Vagina (tissue), 2 donors: ENCODE data around the gene HPD. TPM values are rescaled to one million over a fixed set of nuclear protein-coding genes. Genes with fewer than 3 reads are reported as not detected.

Source experiments
- DNase-seq, 2 donors: peaks; one replicate each; pipeline ENCODE4 v3.0.0-alpha.2; 2017; ENCODE audit errors: extremely low spot score in 2 of 2
- H3K27ac ChIP-seq: fragments of 200-600 bp; sonication (generic); one replicate; pipeline ENCODE4 v1.5.1; 2019
- H3K27me3 ChIP-seq: fragments of 200-600 bp; sonication (generic); one replicate; pipeline ENCODE4 v1.5.1; 2019
- H3K36me3 ChIP-seq, 2 donors: fragments of 200-600 bp; sonication (generic); one replicate each; pipeline ENCODE4 v1.5.1; 2017 to 2019
- H3K4me1 ChIP-seq: fragments of 200-600 bp; sonication (generic); one replicate; pipeline ENCODE4 v1.5.1; 2019
- H3K4me3 ChIP-seq, 2 donors: fragments of 200-600 bp; sonication (generic); 1 replicate in 1 of 2; 2 replicates in 1 of 2; pipeline ENCODE4 v1.5.1; 2016 to 2019
- H3K9me3 ChIP-seq: fragments of 200-600 bp; sonication (generic); one replicate; pipeline ENCODE4 v1.5.1; 2019
- POLR2A ChIP-seq, 2 donors: fragments of 450-650 bp; IDR thresholded peaks; one replicate each; pipeline ENCODE4 v1.6.1; 2017; ENCODE audit warnings: antibody characterized with exemption in 2 of 2, mild to moderate bottlenecking in 2 of 2, moderate library complexity in 2 of 2
- POLR2AphosphoS5 ChIP-seq, 2 donors: sonication (generic); formaldehyde crosslinking; IDR thresholded peaks; one replicate each; pipeline ENCODE4 v1.9.0; 2017; ENCODE audit warnings: antibody characterized with exemption in 2 of 2, mild to moderate bottlenecking in 2 of 2, low read depth in 1 of 2; ENCODE audit not compliant: insufficient read depth in 1 of 2
- intact Hi-C: fragments of 100-400 bp; cut with DNase I; formaldehyde crosslinking; loops from one replicate; pipeline ENCODE4 v1.15.1; 2023
- total RNA-seq: library from RNA; depleted of rRNA; stranded (reverse); fragments of >200 nt; gene quantifications from one replicate; pipeline ENCODE4 v1.2.3, GENCODE V29; 2016
- TF ChIP-seq, protein P1 (sequence below), 3 experiments: fragments of 450-650 bp in 2 of 3; fragments of 200-600 bp in 1 of 3; sonication (generic) in 1 of 3; IDR thresholded peaks; one replicate each; pipeline ENCODE4 v1.5.1; 2017 to 2019; ENCODE audit warnings: antibody characterized with exemption in 3 of 3, mild to moderate bottlenecking in 2 of 3, moderate library complexity in 2 of 3

Gene HPD
- total RNA-seq, 1 donor from 2014 or later: not detected

GRCh38 chr12:121822393-121823100 lies 36.1 kb downstream of the HPD start:
- Histone ChIP-seq H3K36me3 (peaks cover 0 to 79% of the 10 kb centered on the region in 2 donors), H3K4me3 (no peak overlapping the region), H3K9me3 (no peaks in the 10 kb centered on the region), H3K27me3 (no peaks in the 10 kb centered on the region), H3K4me1 (no peaks in the 10 kb centered on the region), H3K27ac (no peak overlapping the region)
- TF ChIP-seq POLR2AphosphoS5 (IDR thresholded peaks at IDR 0.05; ENCODE audit: insufficient read depth in 1 of 2, low read depth in 1 of 2): no peak
- TF ChIP-seq, protein P1, sequence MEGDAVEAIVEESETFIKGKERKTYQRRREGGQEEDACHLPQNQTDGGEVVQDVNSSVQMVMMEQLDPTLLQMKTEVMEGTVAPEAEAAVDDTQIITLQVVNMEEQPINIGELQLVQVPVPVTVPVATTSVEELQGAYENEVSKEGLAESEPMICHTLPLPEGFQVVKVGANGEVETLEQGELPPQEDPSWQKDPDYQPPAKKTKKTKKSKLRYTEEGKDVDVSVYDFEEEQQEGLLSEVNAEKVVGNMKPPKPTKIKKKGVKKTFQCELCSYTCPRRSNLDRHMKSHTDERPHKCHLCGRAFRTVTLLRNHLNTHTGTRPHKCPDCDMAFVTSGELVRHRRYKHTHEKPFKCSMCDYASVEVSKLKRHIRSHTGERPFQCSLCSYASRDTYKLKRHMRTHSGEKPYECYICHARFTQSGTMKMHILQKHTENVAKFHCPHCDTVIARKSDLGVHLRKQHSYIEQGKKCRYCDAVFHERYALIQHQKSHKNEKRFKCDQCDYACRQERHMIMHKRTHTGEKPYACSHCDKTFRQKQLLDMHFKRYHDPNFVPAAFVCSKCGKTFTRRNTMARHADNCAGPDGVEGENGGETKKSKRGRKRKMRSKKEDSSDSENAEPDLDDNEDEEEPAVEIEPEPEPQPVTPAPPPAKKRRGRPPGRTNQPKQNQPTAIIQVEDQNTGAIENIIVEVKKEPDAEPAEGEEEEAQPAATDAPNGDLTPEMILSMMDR (IDR thresholded peaks at IDR 0.05): no peak
- TF ChIP-seq POLR2A (IDR thresholded peaks at IDR 0.05): no peak
- intact Hi-C loops: no loop called here
- no peak for DNase-seq

DNA sequence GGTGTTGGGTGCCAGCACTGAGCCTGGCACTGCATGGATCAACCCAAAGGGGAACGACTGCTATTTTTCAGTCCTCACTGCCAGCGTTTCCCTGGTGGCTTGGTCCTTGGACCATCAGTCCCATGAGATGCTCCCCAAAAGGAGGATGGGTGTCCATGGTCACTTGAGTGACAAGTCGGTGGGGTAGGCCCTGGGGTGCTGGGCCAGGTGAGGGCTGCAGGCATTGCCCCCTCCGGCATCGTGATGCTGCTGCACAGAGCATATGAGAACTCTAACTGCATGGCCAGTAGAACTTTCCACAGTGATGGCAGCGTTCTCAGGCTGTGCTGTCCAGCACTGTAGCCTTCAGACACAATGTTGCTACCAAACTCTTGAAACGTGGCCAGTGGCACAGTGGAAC lies 38.6 kb downstream of the HPD start:
- H3K9me3 ChIP-seq: no peaks in the 10 kb centered on the region
- H3K4me1 ChIP-seq: no peaks in the 10 kb centered on the region
- intact Hi-C loops: no loop called here
- H3K36me3 ChIP-seq: peaks cover 0 to 90% of the 10 kb centered on the region in 2 donors
- no peak overlapping the region for H3K27ac ChIP-seq
- TF ChIP-seq POLR2A (IDR thresholded peaks at IDR 0.05) (no peak), POLR2AphosphoS5 (IDR thresholded peaks at IDR 0.05; ENCODE audit: insufficient read depth in 1 of 2, low read depth in 1 of 2) (no peak)
- TF ChIP-seq, protein P1 (IDR thresholded peaks at IDR 0.05): no peak
- H3K4me3 ChIP-seq: no peak overlapping the region
- no peak for DNase-seq
- H3K27me3 ChIP-seq: no peaks in the 10 kb centered on the region

- Histone ChIP-seq H3K4me1 (no peaks in the 10 kb centered on the region), H3K27me3 (no peaks in the 10 kb centered on the region), H3K4me3 (no peak overlapping the region), H3K9me3 (no peaks in the 10 kb centered on the region), H3K27ac (no peak overlapping the region), H3K36me3 (peaks cover 0 to 97% of the 10 kb centered on the region in 2 donors)
- intact Hi-C loops: no loop called here
- DNase-seq: no peak
- no peak for TF ChIP-seq POLR2AphosphoS5 (IDR thresholded peaks at IDR 0.05; ENCODE audit: insufficient read depth in 1 of 2, low read depth in 1 of 2)
- TF ChIP-seq POLR2A (IDR thresholded peaks at IDR 0.05): no peak
- TF ChIP-seq, protein P1 (IDR thresholded peaks at IDR 0.05): no peak
These were observed 39.3 kb downstream of the HPD start for GRCh38 chr12:121819212-121819949.

DNA sequence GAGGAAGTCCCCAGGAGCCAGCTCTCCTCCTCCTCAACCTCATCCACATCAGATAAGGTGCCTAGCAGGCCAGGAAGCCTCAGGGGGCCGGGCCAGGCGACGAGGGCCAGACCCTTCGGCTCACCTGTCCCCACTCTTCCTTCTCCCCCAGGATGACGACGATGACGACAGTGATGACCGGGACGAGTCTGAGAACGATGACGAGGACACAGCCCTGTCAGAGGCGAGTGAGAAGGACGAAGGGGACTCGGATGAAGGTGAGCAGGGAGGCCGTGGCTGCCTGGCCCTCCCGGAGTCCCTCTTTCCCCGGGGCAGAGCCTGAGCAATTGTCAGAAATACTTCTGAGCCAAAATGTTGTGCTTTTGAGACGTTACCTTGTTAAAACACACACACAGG lies 41.0 kb downstream of the HPD start:
- intact Hi-C loops: no loop called here
- H3K36me3 ChIP-seq: peaks cover 0 to 82% of the 10 kb centered on the region in 2 donors
- no peak for TF ChIP-seq POLR2AphosphoS5 (IDR thresholded peaks at IDR 0.05; ENCODE audit: insufficient read depth in 1 of 2, low read depth in 1 of 2)
- TF ChIP-seq, protein P1 (IDR thresholded peaks at IDR 0.05): no peak
- TF ChIP-seq POLR2A (IDR thresholded peaks at IDR 0.05): no peak

More for the DNA sequence above, 41.0 kb downstream of the HPD start:
- Histone ChIP-seq H3K27me3 (no peaks in the 10 kb centered on the region), H3K4me1 (peaks cover 15% of the 10 kb centered on the region), H3K4me3 (no peak overlapping the region), H3K9me3 (no peaks in the 10 kb centered on the region), H3K27ac (no peak overlapping the region)
- no peak for DNase-seq
